Right lobe of liver (tissue), 4 donors: Measurements from ENCODE around the gene CNTNAP5.

Experiments
- POLR2A ChIP-seq: fragments of 450-650 bp; IDR thresholded peaks from one replicate; pipeline ENCODE4 v1.6.1; 2017; ENCODE audit warnings: antibody characterized with exemption, mild to moderate bottlenecking
- TF ChIP-seq, protein P1 (sequence below), 4 donors: fragments of 200-600 bp in 3 of 4; fragments of 450-650 bp in 1 of 4; IDR thresholded peaks; one replicate each; pipeline versions ENCODE4 v1.5.1 to v1.8.0; 2016 to 2022; ENCODE audit warnings: antibody characterized with exemption in 4 of 4, mild to moderate bottlenecking in 2 of 4
- donor health status: DM: no; HTN: no; CAD: no.
- donor health status: DM: no; HTN: no; CAD: no.
- donor health status: DM: no; HTN: yes; CAD: no.

DNA sequence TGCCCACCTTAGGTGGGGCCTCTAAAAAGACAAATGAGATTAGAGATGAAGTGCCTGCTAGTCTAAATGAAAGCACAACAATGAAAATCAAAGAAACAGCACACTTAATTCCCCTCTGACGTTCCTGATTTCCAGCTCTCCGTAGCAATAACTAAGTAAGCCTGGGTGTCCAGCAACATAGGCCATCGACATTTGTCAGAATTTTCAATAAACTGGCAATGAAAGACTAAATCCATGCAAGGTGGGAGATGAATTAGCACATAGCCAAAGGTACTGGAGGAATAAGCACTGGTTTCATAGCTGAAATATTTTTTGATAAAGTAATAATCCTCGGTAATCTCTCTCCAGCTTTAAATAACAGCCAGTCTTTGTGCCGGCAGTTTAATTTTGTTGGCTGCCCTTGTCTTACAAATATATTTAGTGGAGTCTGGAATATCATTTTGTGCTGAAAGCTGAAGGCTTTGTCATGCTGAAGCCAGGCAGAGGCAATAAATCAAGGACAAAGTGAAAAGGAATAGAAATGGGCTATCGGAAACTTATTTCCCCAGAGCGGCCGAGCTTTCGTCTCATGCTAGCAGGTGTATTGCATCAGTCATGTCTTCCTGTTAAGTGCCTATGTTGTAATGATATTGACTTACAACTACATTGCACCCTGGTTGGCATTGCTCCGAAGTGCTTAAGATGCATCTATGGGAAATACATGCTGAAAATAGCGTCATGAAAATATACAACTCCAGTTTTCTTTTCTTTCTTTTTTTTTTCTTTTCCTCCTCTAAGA lies 790.1 kb downstream of the CNTNAP5 start:
- TF ChIP-seq POLR2A: no peak
- TF ChIP-seq, protein P1, sequence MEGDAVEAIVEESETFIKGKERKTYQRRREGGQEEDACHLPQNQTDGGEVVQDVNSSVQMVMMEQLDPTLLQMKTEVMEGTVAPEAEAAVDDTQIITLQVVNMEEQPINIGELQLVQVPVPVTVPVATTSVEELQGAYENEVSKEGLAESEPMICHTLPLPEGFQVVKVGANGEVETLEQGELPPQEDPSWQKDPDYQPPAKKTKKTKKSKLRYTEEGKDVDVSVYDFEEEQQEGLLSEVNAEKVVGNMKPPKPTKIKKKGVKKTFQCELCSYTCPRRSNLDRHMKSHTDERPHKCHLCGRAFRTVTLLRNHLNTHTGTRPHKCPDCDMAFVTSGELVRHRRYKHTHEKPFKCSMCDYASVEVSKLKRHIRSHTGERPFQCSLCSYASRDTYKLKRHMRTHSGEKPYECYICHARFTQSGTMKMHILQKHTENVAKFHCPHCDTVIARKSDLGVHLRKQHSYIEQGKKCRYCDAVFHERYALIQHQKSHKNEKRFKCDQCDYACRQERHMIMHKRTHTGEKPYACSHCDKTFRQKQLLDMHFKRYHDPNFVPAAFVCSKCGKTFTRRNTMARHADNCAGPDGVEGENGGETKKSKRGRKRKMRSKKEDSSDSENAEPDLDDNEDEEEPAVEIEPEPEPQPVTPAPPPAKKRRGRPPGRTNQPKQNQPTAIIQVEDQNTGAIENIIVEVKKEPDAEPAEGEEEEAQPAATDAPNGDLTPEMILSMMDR (IDR thresholded peaks at IDR 0.05): no peak
